DMS53 (cell line): Measurements from ENCODE around the gene H2AZ2.

ENCODE experiments used
- DNase-seq: peaks from one replicate; lab custom pipeline; 2025; lab: John Stamatoyannopoulos, UW

The H2AZ2 gene

GRCh38 chr7:44784364-44784763, 63.5 kb downstream of the H2AZ2 start:
- DNase-seq, result no peak

- no peak for DNase-seq
Observed at GRCh38 chr7:44783407-44783806, 64.5 kb downstream of the H2AZ2 start.

- DNase-seq, result no peak
Observed at GRCh38 chr7:44782460-44782859, 65.4 kb downstream of the H2AZ2 start.
